GM10847 (cell line): ENCODE data around the gene REEP3.
A peak's percentile ranks its signal among the peaks of the same experiment; 100 is the strongest.

Source experiments
- POLR2A ChIP-seq: IDR thresholded peaks from 2 replicates; pipeline ENCODE4 v1.6.1; 2011; ENCODE audit not compliant: insufficient read length; ENCODE audit errors: extremely low read depth

Gene REEP3

GRCh38 chr10:63501954-63502353 lies 19.2 kb upstream of the REEP3 start:
- TF ChIP-seq POLR2A = no peak

- TF ChIP-seq POLR2A = no peak
Measured at GRCh38 chr10:63502832-63503231, 18.4 kb upstream of the REEP3 start.

- TF ChIP-seq POLR2A = no peak
Measured at GRCh38 chr10:63503395-63503794, 17.8 kb upstream of the REEP3 start.

- no peak for TF ChIP-seq POLR2A
Measured at GRCh38 chr10:63504145-63504881, 16.9 kb upstream of the REEP3 start.

GRCh38 chr10:63505562-63505961 lies 15.6 kb upstream of the REEP3 start:
- TF ChIP-seq POLR2A = no peak

GRCh38 chr10:63506554-63506953 lies 14.6 kb upstream of the REEP3 start:
- no peak for TF ChIP-seq POLR2A

GRCh38 chr10:63515002-63515763 lies 6.0 kb upstream of the REEP3 start:
- TF ChIP-seq POLR2A = no peak

- no peak for TF ChIP-seq POLR2A
Measured at GRCh38 chr10:63516207-63516606, 5.0 kb upstream of the REEP3 start.

GRCh38 chr10:63518690-63519288 lies 2.4 kb upstream of the REEP3 start:
- no peak for TF ChIP-seq POLR2A

GRCh38 chr10:63521416-63522276 lies 445 bp downstream of the REEP3 start:
- peak; percentile 72 for TF ChIP-seq POLR2A

- no peak for TF ChIP-seq POLR2A
Measured at GRCh38 chr10:63522277-63522687, 1.1 kb downstream of the REEP3 start.

- TF ChIP-seq POLR2A = no peak
Measured at GRCh38 chr10:63522995-63523394, 1.8 kb downstream of the REEP3 start.

- no peak for TF ChIP-seq POLR2A
Measured at GRCh38 chr10:63525021-63525420, 3.8 kb downstream of the REEP3 start.

- TF ChIP-seq POLR2A = no peak
Measured at GRCh38 chr10:63527401-63527800, 6.2 kb downstream of the REEP3 start.

- TF ChIP-seq POLR2A = no peak
Measured at GRCh38 chr10:63528084-63528744, 7.0 kb downstream of the REEP3 start.
